Neuronal stem cell (in vitro differentiated cells): Measurements from ENCODE around the gene CADPS.

ENCODE experiments used
- DNase-seq: peaks from one replicate; pipeline ENCODE4 v3.0.0-alpha.2; 2013; ENCODE audit warnings: low spot score
- H2AFZ ChIP-seq: one replicate; pipeline ENCODE4 v1.6.1; 2013; ENCODE audit warnings: mild to moderate bottlenecking, low read length, inconsistent platforms
- H2AK5ac ChIP-seq: 2 replicates; pipeline ENCODE4 v1.6.1; 2013; ENCODE audit warnings: low read depth, mild to moderate bottlenecking, inconsistent platforms, low read length, moderate library complexity, mixed read lengths
- H2BK120ac ChIP-seq: 2 replicates; pipeline ENCODE4 v1.6.1; 2013; ENCODE audit warnings: low read depth, mild to moderate bottlenecking, inconsistent platforms, low read length, moderate library complexity, mixed read lengths
- H2BK12ac ChIP-seq: one replicate; pipeline ENCODE4 v1.6.1; 2013; ENCODE audit warnings: low read length, inconsistent platforms
- H2BK15ac ChIP-seq: 2 replicates; pipeline ENCODE4 v1.6.1; 2013; ENCODE audit warnings: mild to moderate bottlenecking, low read length, inconsistent platforms, mixed read lengths
- H2BK5ac ChIP-seq: one replicate; pipeline ENCODE4 v1.6.1; 2013; ENCODE audit warnings: inconsistent platforms, mild to moderate bottlenecking, low read length, moderate library complexity
- H3K14ac ChIP-seq: one replicate; pipeline ENCODE4 v1.6.1; 2013; ENCODE audit warnings: low read length, inconsistent platforms
- H3K18ac ChIP-seq: 2 replicates; pipeline ENCODE4 v1.6.1; 2013; ENCODE audit warnings: low read length, inconsistent platforms
- H3K23ac ChIP-seq: 2 replicates; pipeline ENCODE4 v1.6.1; 2013; ENCODE audit warnings: low read depth, mild to moderate bottlenecking, mixed read lengths, low read length, inconsistent platforms; ENCODE audit not compliant: poor library complexity
- H3K27ac ChIP-seq: replicated peaks from 3 replicates; pipeline ENCODE4 v1.5.1; 2013; ENCODE audit warnings: low read length, inconsistent platforms
- H3K27me3 ChIP-seq, 3 experiments: 2 replicates each; pipeline ENCODE4 v1.6.1; 2013; ENCODE audit warnings: low read length in 3 of 3, mild to moderate bottlenecking in 2 of 3, inconsistent platforms in 1 of 3, low read depth in 1 of 3, mixed read lengths in 1 of 3, moderate library complexity in 1 of 3; ENCODE audit not compliant: control insufficient read depth in 3 of 3, insufficient read depth in 3 of 3
- H3K36me3 ChIP-seq, 2 donors: replicated peaks in 1 of 2; 2 replicates each; pipeline ENCODE4 v1.6.1; 2013; ENCODE audit warnings: low read length in 2 of 2; ENCODE audit not compliant: control insufficient read depth in 2 of 2, insufficient read depth in 2 of 2
- H3K4ac ChIP-seq: 2 replicates; pipeline ENCODE4 v1.6.1; 2013; ENCODE audit warnings: inconsistent platforms, mild to moderate bottlenecking, low read length, moderate library complexity
- H3K4me1 ChIP-seq, 2 donors: 1 replicate in 1 of 2; 2 replicates in 1 of 2; pipeline ENCODE4 v1.6.1; 2013; ENCODE audit warnings: low read length in 2 of 2, low read depth in 1 of 2; ENCODE audit not compliant: control insufficient read depth in 2 of 2, insufficient read depth in 1 of 2
- H3K4me2 ChIP-seq: one replicate; pipeline ENCODE4 v1.6.1; 2013; ENCODE audit warnings: mild to moderate bottlenecking, low read length, inconsistent platforms; ENCODE audit not compliant: insufficient read depth, poor library complexity, severe bottlenecking
- H3K4me3 ChIP-seq, 2 donors: 2 replicates each; pipeline ENCODE4 v1.5.1; 2013; ENCODE audit warnings: low read length in 2 of 2, mild to moderate bottlenecking in 2 of 2, inconsistent platforms in 1 of 2, moderate library complexity in 1 of 2
- H3K79me1 ChIP-seq: one replicate; pipeline ENCODE4 v1.6.1; 2013; ENCODE audit warnings: low read depth, mild to moderate bottlenecking, inconsistent platforms, low read length, moderate library complexity
- H3K9ac ChIP-seq: one replicate; pipeline ENCODE4 v1.6.1; 2013; ENCODE audit warnings: mild to moderate bottlenecking, low read depth, low read length, inconsistent platforms; ENCODE audit not compliant: poor library complexity
- H3K9me3 ChIP-seq, 2 donors: replicated peaks in 1 of 2; 2 replicates each; pipeline versions ENCODE3 to v1.6.1; 2013; ENCODE audit warnings: low read length in 2 of 2, mild to moderate bottlenecking in 2 of 2, inconsistent platforms in 1 of 2, low read depth in 1 of 2, mixed read lengths in 1 of 2, moderate library complexity in 1 of 2; ENCODE audit not compliant: control insufficient read depth in 2 of 2, insufficient read depth in 1 of 2
- H4K8ac ChIP-seq: one replicate; pipeline ENCODE4 v1.6.1; 2013; ENCODE audit warnings: low read depth, mild to moderate bottlenecking, inconsistent platforms, low read length, moderate library complexity
- H4K91ac ChIP-seq: one replicate; pipeline ENCODE4 v1.6.1; 2013; ENCODE audit warnings: low read length, low read depth, mild to moderate bottlenecking, inconsistent platforms; ENCODE audit not compliant: poor library complexity
- WGBS, 2 donors: extraction: QIAGEN DNeasy Blood & Tissue Kit; methylation state at CpG; one replicate each; pipeline ENCODE4 v1.1.7; 2013; ENCODE audit warnings: missing lambda C conversion rate in 2 of 2, mixed read lengths in 1 of 2; ENCODE audit not compliant: insufficient read length in 2 of 2, insufficient replicate concordance in 1 of 2; ENCODE audit errors: extremely low coverage in 2 of 2; 5-methylcytosine and 5-hydroxymethylcytosine counted together

The CADPS gene

DNA sequence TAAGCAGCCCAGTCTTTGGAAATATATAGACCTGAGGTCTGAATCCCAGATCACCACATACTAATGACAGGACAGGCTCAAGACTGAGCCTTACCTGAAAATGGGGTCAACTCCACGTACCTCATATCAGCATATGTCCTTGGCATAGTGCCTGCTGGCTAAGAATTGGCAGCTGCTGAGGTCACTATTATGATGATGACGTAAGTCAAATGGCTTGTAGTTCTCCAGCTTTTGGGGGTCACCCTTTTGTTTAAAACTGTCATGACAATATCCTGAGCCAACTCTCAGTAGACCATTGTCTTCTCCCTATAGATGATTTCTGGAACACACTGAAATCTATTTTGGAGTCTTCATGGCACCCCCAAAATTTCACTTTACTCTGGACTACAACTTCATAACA is 16.8 kb upstream of the CADPS start:
- Histone ChIP-seq H2AFZ (no peak overlapping the region), H3K14ac (no peak overlapping the region), H3K4ac (no peak overlapping the region), H2AK5ac (no peak overlapping the region), H3K4me2 (no peak overlapping the region), H3K79me1 (no peaks in the 10 kb centered on the region), H3K27me3 (no peaks in the 10 kb centered on the region), H3K4me3 (no peak overlapping the region), H3K9ac (no peak overlapping the region), H3K18ac (no peak overlapping the region), H3K36me3 (no peaks in the 10 kb centered on the region), H4K8ac (no peak overlapping the region), H2BK120ac (no peak overlapping the region), H3K23ac (no peak overlapping the region), H2BK5ac (no peak overlapping the region), H3K27ac (no peak overlapping the region), H2BK12ac (no peak overlapping the region), H4K91ac (no peak overlapping the region), H3K4me1 (peaks cover 0 to 1% of the 10 kb centered on the region in 2 donors), H2BK15ac (no peak overlapping the region), H3K9me3 (peaks cover 0 to 2% of the 10 kb centered on the region in 2 donors)
- no peak for DNase-seq
- no CpG with 5 or more reads among the region's 2 CpGs for WGBS, 2 donors

DNA sequence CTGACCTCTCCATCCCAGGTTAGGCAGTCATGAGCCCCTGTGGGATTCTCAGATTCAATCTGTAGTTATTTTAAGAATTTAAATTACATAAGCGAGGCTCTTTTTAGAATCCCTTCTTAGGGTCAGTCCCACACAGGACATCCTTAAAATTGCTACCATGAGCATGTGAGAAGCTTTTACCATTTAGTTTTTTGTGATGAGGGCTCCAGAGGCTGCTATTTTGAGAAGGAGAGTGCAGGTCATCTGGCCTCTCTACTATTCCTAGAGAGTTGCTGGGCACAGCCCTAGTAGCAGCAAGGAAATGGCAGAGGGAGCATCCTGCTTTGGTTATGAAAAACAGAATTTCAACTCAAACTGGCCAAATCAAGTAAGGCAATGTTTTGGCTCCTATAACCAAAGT is 13.6 kb upstream of the CADPS start:
- WGBS, 2 donors = no CpG with 5 or more reads among the region's 1 CpG

GRCh38 chr3:62888180-62888579 is 13.0 kb upstream of the CADPS start:
- no peak overlapping the region for H2BK5ac ChIP-seq
- no peak overlapping the region for H3K14ac ChIP-seq
- no peak for DNase-seq

More for the DNA sequence above, 13.6 kb upstream of the CADPS start:
- Histone ChIP-seq H3K36me3 (no peaks in the 10 kb centered on the region), H4K91ac (no peak overlapping the region), H3K9ac (no peak overlapping the region), H4K8ac (no peak overlapping the region), H3K9me3 (no peaks in the 10 kb centered on the region), H3K4me2 (no peak overlapping the region), H3K23ac (no peak overlapping the region), H2AK5ac (no peak overlapping the region), H2BK120ac (no peak overlapping the region), H2BK5ac (no peak overlapping the region), H2BK15ac (no peak overlapping the region), H3K79me1 (no peaks in the 10 kb centered on the region), H3K4ac (no peak overlapping the region), H2AFZ (no peak overlapping the region), H2BK12ac (no peak overlapping the region), H3K14ac (no peak overlapping the region), H3K18ac (no peak overlapping the region), H3K4me3 (no peak overlapping the region), H3K4me1 (peaks cover 0 to 1% of the 10 kb centered on the region in 2 donors), H3K27me3 (no peaks in the 10 kb centered on the region), H3K27ac (no peak overlapping the region)
- no peak for DNase-seq

DNA sequence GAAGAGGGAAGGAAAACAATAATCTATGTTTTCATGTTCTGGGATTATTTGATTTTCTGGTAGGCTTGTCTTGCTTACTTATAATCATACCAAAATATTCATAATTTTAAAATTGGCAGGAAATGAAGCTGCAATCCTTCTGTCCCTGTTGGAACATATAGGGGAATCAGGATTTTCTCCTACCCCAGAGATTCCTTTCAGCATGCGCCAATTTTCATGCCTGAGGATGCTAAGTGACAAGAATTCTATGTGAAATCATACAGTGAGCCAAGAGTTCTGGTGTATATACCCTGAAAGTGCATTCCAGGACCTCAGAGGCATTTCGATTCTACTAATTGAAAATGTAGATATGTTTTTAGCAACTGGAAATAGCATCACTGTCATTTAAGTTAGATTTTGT is 9.9 kb upstream of the CADPS start:
- WGBS, 2 donors = no CpG with 5 or more reads among the region's 2 CpGs

More at GRCh38 chr3:62888180-62888579, 13.0 kb upstream of the CADPS start:
- Histone ChIP-seq H3K4ac (no peak overlapping the region), H3K4me1 (peaks cover 0 to 1% of the 10 kb centered on the region in 2 donors), H2BK120ac (no peak overlapping the region), H2AK5ac (no peak overlapping the region), H3K4me3 (no peak overlapping the region), H3K27me3 (no peaks in the 10 kb centered on the region), H3K9me3 (no peaks in the 10 kb centered on the region), H3K9ac (no peak overlapping the region), H2BK15ac (no peak overlapping the region), H2AFZ (no peak overlapping the region), H3K79me1 (no peaks in the 10 kb centered on the region), H3K23ac (no peak overlapping the region), H3K27ac (no peak overlapping the region), H4K91ac (no peak overlapping the region), H2BK12ac (no peak overlapping the region), H3K36me3 (no peaks in the 10 kb centered on the region), H3K4me2 (no peak overlapping the region), H3K18ac (no peak overlapping the region), H4K8ac (no peak overlapping the region)
- no CpG with 5 or more reads among the region's 3 CpGs for WGBS, 2 donors

More for the DNA sequence above, 9.9 kb upstream of the CADPS start:
- no peaks in the 10 kb centered on the region for H3K27me3 ChIP-seq
- no peak overlapping the region for H3K4me2 ChIP-seq
- H2BK15ac ChIP-seq = no peak overlapping the region
- no peak overlapping the region for H2AFZ ChIP-seq
- no peak overlapping the region for H3K23ac ChIP-seq
- no peak overlapping the region for H2BK120ac ChIP-seq
- no peak overlapping the region for H2AK5ac ChIP-seq
- H3K36me3 ChIP-seq = no peaks in the 10 kb centered on the region
- no peak overlapping the region for H3K18ac ChIP-seq
- no peak overlapping the region for H3K4ac ChIP-seq
- H3K9me3 ChIP-seq = no peaks in the 10 kb centered on the region
- H3K14ac ChIP-seq = no peak overlapping the region
- no peak overlapping the region for H3K4me3 ChIP-seq
- no peak overlapping the region for H3K27ac ChIP-seq
- no peak overlapping the region for H4K8ac ChIP-seq
- no peak overlapping the region for H3K9ac ChIP-seq
- H3K79me1 ChIP-seq = no peaks in the 10 kb centered on the region
- H3K4me1 ChIP-seq = peaks cover 0 to 1% of the 10 kb centered on the region in 2 donors
- no peak overlapping the region for H2BK5ac ChIP-seq
- no peak for DNase-seq
- H2BK12ac ChIP-seq = no peak overlapping the region
- no peak overlapping the region for H4K91ac ChIP-seq
